OCI-M2 (cell line): ENCODE measurements around the gene USP15.

ENCODE experiments used
- DNase-seq: peaks from one replicate; lab custom pipeline; 2025; ENCODE audit not compliant: unreplicated experiment; lab: John Stamatoyannopoulos, UW

Gene USP15

GRCh38 chr12:62259993-62260732 lies at the start of gene USP15:
TSS of gene USP15 (plus strand) at chr12:62260404. CDS start at chr12:62260415, 11 bp downstream.
- no peak for DNase-seq

GRCh38 chr12:62210422-62210821 lies 49.8 kb upstream of the USP15 start:
- DNase-seq: no peak

- no peak for DNase-seq
Observed at GRCh38 chr12:62211510-62211909, 48.7 kb upstream of the USP15 start.

GRCh38 chr12:62214846-62215245 lies 45.4 kb upstream of the USP15 start:
- DNase-seq: no peak

GRCh38 chr12:62215506-62215905 lies 44.7 kb upstream of the USP15 start:
- DNase-seq: no peak

GRCh38 chr12:62217466-62218194 lies 42.6 kb upstream of the USP15 start:
- no peak for DNase-seq

GRCh38 chr12:62221107-62221506 lies 39.1 kb upstream of the USP15 start:
- no peak for DNase-seq

GRCh38 chr12:62224601-62225000 lies 35.6 kb upstream of the USP15 start:
- DNase-seq: no peak

- no peak for DNase-seq
Observed at GRCh38 chr12:62227091-62227490, 33.1 kb upstream of the USP15 start.

- no peak for DNase-seq
Observed at GRCh38 chr12:62230652-62231051, 29.6 kb upstream of the USP15 start.

- no peak for DNase-seq
Observed at GRCh38 chr12:62232143-62232729, 28.0 kb upstream of the USP15 start.

- DNase-seq: no peak
Observed at GRCh38 chr12:62233805-62234204, 26.4 kb upstream of the USP15 start.

GRCh38 chr12:62239571-62239970 lies 20.6 kb upstream of the USP15 start:
- no peak for DNase-seq

GRCh38 chr12:62247281-62248045 lies 12.7 kb upstream of the USP15 start:
- DNase-seq: no peak

GRCh38 chr12:62248873-62249272 lies 11.3 kb upstream of the USP15 start:
- DNase-seq: peak; percentile 55

- no peak for DNase-seq
Observed at GRCh38 chr12:62249419-62249818, 10.8 kb upstream of the USP15 start.

GRCh38 chr12:62250671-62251608 lies 9.3 kb upstream of the USP15 start:
- DNase-seq: no peak

GRCh38 chr12:62251609-62251958 lies 8.6 kb upstream of the USP15 start:
- no peak for DNase-seq

- no peak for DNase-seq
Observed at GRCh38 chr12:62252576-62252975, 7.6 kb upstream of the USP15 start.

- DNase-seq: no peak
Observed at GRCh38 chr12:62254967-62255366, 5.2 kb upstream of the USP15 start.
